HCT116 (cell line): ENCODE results near the gene FLACC1. TPM values are rescaled to one million over a fixed set of nuclear protein-coding genes. Genes with fewer than 3 reads are reported as not detected.

Source experiments
- ATAC-seq: fragments of 200-7000 bp; cut with Tn5 transposase; 2 replicates; pipeline ENCODE4 v1.9.1; 2020; ENCODE audit warnings: mild to moderate bottlenecking, moderate library complexity
- BruUV-seq: library from RNA; stranded (reverse); fragments of 400-500 nt; replicated peaks from 2 replicates; lab custom pipeline; 2021; lab: Mats Ljungman, UMichigan
- CTCF ChIA-PET: fragments of 300-600 bp; sonication (Branson Sonifier 250); formaldehyde crosslinking; loops from one replicate; lab custom pipeline; 2021; ENCODE audit warnings: antibody characterized with exemption; lab: Charles Lee
- POLR2A ChIA-PET: fragments of 300-600, 350-600 bp; sonication (Branson Sonifier 250); formaldehyde crosslinking; loops from one replicate; lab custom pipeline; 2021; ENCODE audit warnings: antibody characterized with exemption; lab: Charles Lee
- RAD21 ChIA-PET, 2 experiments: fragments of 300-600 bp; sonication (Branson Sonifier 250); formaldehyde crosslinking; loops; one replicate each; lab custom pipeline; 2023; ENCODE audit warnings: low total read pairs in 2 of 2; ENCODE audit not compliant: uncharacterized antibody in 2 of 2, unreplicated experiment in 2 of 2, low non-redundant PET in 1 of 2; lab: Charles Lee
- DNase-seq: peaks from one replicate; pipeline ENCODE4 v3.0.0-alpha.2; 2010; ENCODE audit warnings: low read depth, low spot score
- H2AFZ ChIP-seq: fragments of 200-600 bp; shearing (Covaris generic), sonication (generic); 2 replicates; pipeline ENCODE4 v1.6.1; 2017; ENCODE audit warnings: low read depth, mixed run types, mixed read lengths, antibody characterized with exemption, low read length; ENCODE audit not compliant: poor library complexity, severe bottlenecking
- H3K27ac ChIP-seq: 2 replicates; pipeline ENCODE4 v1.5.1; 2012; ENCODE audit warnings: low read depth, low read length
- H3K27me3 ChIP-seq: fragments of 200-600 bp; sonication (generic); 2 replicates; pipeline ENCODE4 v1.6.1; 2016; ENCODE audit warnings: mixed run types, low read length, mixed read lengths; ENCODE audit not compliant: insufficient read depth
- H3K36me3 ChIP-seq, 2 experiments: fragments of 200-500 bp in 1 of 2; fragments of 200-600 bp in 1 of 2; sonication (Bioruptor generic) in 1 of 2; sonication (generic) in 1 of 2; 2 replicates each; pipeline versions ENCODE4 v1.5.1 to v1.6.1; 2014 to 2016; ENCODE audit warnings: low read length in 2 of 2, inconsistent platforms in 1 of 2, mixed read lengths in 1 of 2, mixed run types in 1 of 2; ENCODE audit not compliant: insufficient read depth in 2 of 2, control insufficient read depth in 1 of 2
- H3K4me1 ChIP-seq, 2 experiments: fragments of 200-600 bp in 1 of 2; sonication (generic) in 1 of 2; 2 replicates each; pipeline versions ENCODE4 v1.5.1 to v1.6.1; 2012 to 2017; ENCODE audit warnings: low read length in 2 of 2, inconsistent platforms in 1 of 2, mild to moderate bottlenecking in 1 of 2, mixed read lengths in 1 of 2, mixed run types in 1 of 2, moderate library complexity in 1 of 2; ENCODE audit not compliant: insufficient read depth in 2 of 2, control insufficient read depth in 1 of 2
- H3K4me2 ChIP-seq: fragments of 200-600 bp; sonication (generic); 2 replicates; pipeline ENCODE4 v1.6.1; 2017; ENCODE audit warnings: mixed run types, low read length, mixed read lengths
- H3K4me3 ChIP-seq, 2 experiments: fragments of 200-600 bp in 1 of 2; sonication (generic) in 1 of 2; replicated peaks in 1 of 2; 2 replicates each; pipeline ENCODE4 v1.5.1; 2011 to 2016; ENCODE audit warnings: low read length in 2 of 2, control low read depth in 1 of 2, low read depth in 1 of 2, mild to moderate bottlenecking in 1 of 2, mixed read lengths in 1 of 2, mixed run types in 1 of 2
- H3K79me2 ChIP-seq: fragments of 200-600 bp; sonication (generic); 2 replicates; pipeline ENCODE4 v1.6.1; 2017; ENCODE audit warnings: mild to moderate bottlenecking, mixed run types, low read length, moderate library complexity, mixed read lengths; ENCODE audit not compliant: insufficient read depth
- H3K9ac ChIP-seq: fragments of 200-600 bp; sonication (generic); 2 replicates; pipeline ENCODE4 v1.6.1; 2016; ENCODE audit warnings: low read length, mixed read lengths
- H3K9me2 ChIP-seq: fragments of 200-600 bp; sonication (generic), shearing (Covaris generic); 2 replicates; pipeline ENCODE4 v1.6.1; 2017; ENCODE audit warnings: mixed run types, mild to moderate bottlenecking, moderate library complexity; ENCODE audit not compliant: insufficient read depth
- H3K9me3 ChIP-seq, 2 experiments: fragments of 200-500 bp in 1 of 2; fragments of 200-600 bp in 1 of 2; sonication (Bioruptor generic) in 1 of 2; sonication (generic) in 1 of 2; 2 replicates each; pipeline ENCODE4 v1.6.1; 2014 to 2017; ENCODE audit warnings: low read length in 2 of 2, mixed read lengths in 2 of 2, inconsistent platforms in 1 of 2, low read depth in 1 of 2, mild to moderate bottlenecking in 1 of 2, mixed run types in 1 of 2, moderate library complexity in 1 of 2; ENCODE audit not compliant: control insufficient read depth in 1 of 2, insufficient read depth in 1 of 2
- H4K20me1 ChIP-seq: fragments of 200-600 bp; sonication (generic), shearing (Covaris generic); 2 replicates; pipeline ENCODE4 v1.6.1; 2017; ENCODE audit warnings: mixed run types, mild to moderate bottlenecking, moderate library complexity; ENCODE audit not compliant: insufficient read depth
- EGR1 ChIP-seq: IDR thresholded peaks from 2 replicates; pipeline ENCODE4 v1.6.1; 2012; ENCODE audit warnings: low read depth
- ELF1 ChIP-seq: IDR thresholded peaks from 2 replicates; pipeline ENCODE4 v1.6.1; 2012; ENCODE audit warnings: low read depth, borderline replicate concordance
- FOSL1 ChIP-seq: IDR thresholded peaks from 2 replicates; pipeline ENCODE4 v1.6.1; 2012; ENCODE audit warnings: low read depth
- SP1 ChIP-seq: IDR thresholded peaks from 2 replicates; pipeline ENCODE4 v1.6.1; 2012; ENCODE audit warnings: low read depth
- TCF7L2 ChIP-seq: IDR thresholded peaks from 2 replicates; pipeline ENCODE4 v1.7.0; 2011; ENCODE audit warnings: borderline replicate concordance, inconsistent platforms; ENCODE audit not compliant: insufficient read depth, insufficient read length; ENCODE audit errors: extremely low read depth
- YY1 ChIP-seq: IDR thresholded peaks from 2 replicates; pipeline ENCODE4 v1.6.1; 2011; ENCODE audit warnings: low read length, low read depth, moderate library complexity, mild to moderate bottlenecking; ENCODE audit not compliant: insufficient replicate concordance; ENCODE audit errors: extremely low read depth
- intact Hi-C: fragments of 100-400 bp; cut with micrococcal nuclease; formaldehyde crosslinking; loops from 2 replicates; pipeline ENCODE4 v1.10.0; 2022
- total RNA-seq: library from RNA; stranded (reverse); gene quantifications from one replicate; pipeline ENCODE4 v1.2.1, GENCODE V29; 2021; ENCODE audit not compliant: unreplicated experiment
- TF ChIP-seq, protein P1 (sequence below): IDR thresholded peaks from 2 replicates; pipeline ENCODE4 v1.6.1; 2012; ENCODE audit warnings: low read depth
- TF ChIP-seq, protein P2 (sequence below): IDR thresholded peaks from 2 replicates; pipeline ENCODE4 v1.6.1; 2012
- TF ChIP-seq, protein P3 (sequence below): IDR thresholded peaks from 2 replicates; pipeline ENCODE4 v1.6.1; 2012

The FLACC1 gene
- total RNA-seq, 1 experiment from 2014 or later: 0.74 TPM

DNA sequence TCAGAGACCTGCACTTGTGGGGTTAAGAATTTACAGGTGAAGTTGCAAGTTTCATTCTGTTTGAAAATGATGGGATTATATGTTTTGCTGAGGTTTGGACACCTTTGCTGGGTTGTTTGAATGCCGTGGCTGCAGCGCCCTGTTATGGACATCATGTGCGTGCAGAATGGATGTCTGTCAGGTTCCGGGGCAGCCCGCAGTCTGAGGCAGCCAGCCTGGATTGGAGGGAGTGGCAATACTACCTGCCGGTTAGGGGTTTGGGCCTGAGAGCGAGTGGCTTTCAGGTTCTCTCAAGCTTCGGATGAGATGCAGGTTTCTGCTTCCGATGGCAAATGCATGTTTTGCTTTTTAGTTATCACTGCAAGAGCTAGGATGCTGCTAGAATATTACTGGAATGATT lies 95.7 kb downstream of the FLACC1 start:
- Histone ChIP-seq H3K9ac (no peak overlapping the region), H3K27me3 (no peaks in the 10 kb centered on the region), H3K4me2 (no peak overlapping the region), H2AFZ (no peak overlapping the region), H3K9me3 (no peaks in the 10 kb centered on the region), H3K36me3 (no peaks in the 10 kb centered on the region), H3K79me2 (peaks cover 68% of the 10 kb centered on the region), H4K20me1 (no peaks in the 10 kb centered on the region), H3K4me1 (peaks cover 19 to 42% of the 10 kb centered on the region in 2 experiments), H3K9me2 (no peaks in the 10 kb centered on the region), H3K27ac (no peak overlapping the region), H3K4me3 (no peak overlapping the region)
- DNase-seq: no peak
- ChIA-PET RAD21 (no interaction called here), CTCF (no interaction called here), POLR2A (no interaction called here)
- intact Hi-C loops: no loop called here
- ATAC-seq: no peak
- TF ChIP-seq TCF7L2 (no peak), SP1 (no peak), YY1 (no peak), EGR1 (no peak), FOSL1 (no peak), ELF1 (no peak)
- TF ChIP-seq, protein P1, sequence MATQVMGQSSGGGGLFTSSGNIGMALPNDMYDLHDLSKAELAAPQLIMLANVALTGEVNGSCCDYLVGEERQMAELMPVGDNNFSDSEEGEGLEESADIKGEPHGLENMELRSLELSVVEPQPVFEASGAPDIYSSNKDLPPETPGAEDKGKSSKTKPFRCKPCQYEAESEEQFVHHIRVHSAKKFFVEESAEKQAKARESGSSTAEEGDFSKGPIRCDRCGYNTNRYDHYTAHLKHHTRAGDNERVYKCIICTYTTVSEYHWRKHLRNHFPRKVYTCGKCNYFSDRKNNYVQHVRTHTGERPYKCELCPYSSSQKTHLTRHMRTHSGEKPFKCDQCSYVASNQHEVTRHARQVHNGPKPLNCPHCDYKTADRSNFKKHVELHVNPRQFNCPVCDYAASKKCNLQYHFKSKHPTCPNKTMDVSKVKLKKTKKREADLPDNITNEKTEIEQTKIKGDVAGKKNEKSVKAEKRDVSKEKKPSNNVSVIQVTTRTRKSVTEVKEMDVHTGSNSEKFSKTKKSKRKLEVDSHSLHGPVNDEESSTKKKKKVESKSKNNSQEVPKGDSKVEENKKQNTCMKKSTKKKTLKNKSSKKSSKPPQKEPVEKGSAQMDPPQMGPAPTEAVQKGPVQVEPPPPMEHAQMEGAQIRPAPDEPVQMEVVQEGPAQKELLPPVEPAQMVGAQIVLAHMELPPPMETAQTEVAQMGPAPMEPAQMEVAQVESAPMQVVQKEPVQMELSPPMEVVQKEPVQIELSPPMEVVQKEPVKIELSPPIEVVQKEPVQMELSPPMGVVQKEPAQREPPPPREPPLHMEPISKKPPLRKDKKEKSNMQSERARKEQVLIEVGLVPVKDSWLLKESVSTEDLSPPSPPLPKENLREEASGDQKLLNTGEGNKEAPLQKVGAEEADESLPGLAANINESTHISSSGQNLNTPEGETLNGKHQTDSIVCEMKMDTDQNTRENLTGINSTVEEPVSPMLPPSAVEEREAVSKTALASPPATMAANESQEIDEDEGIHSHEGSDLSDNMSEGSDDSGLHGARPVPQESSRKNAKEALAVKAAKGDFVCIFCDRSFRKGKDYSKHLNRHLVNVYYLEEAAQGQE: no peak
- TF ChIP-seq, protein P2, sequence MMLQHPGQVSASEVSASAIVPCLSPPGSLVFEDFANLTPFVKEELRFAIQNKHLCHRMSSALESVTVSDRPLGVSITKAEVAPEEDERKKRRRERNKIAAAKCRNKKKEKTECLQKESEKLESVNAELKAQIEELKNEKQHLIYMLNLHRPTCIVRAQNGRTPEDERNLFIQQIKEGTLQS: no peak
- TF ChIP-seq, protein P3, sequence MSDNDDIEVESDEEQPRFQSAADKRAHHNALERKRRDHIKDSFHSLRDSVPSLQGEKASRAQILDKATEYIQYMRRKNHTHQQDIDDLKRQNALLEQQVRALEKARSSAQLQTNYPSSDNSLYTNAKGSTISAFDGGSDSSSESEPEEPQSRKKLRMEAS: no peak
- BruUV-seq: no TSS peak
